HUDEP-2 (cell line): Measurements from ENCODE around the gene ZNF496.
A peak's percentile ranks its signal among the peaks of the same experiment; 100 is the strongest.
"Not testable (repeated sequence)": the region's sequence is repeated elsewhere in the genome, so short reads cannot be mapped to it uniquely, and the experiment has no call there.

ENCODE experiments used
- DNase-seq, 76 experiments: peaks; one replicate each; lab custom pipeline; 2025; ENCODE audit not compliant: unreplicated experiment in 76 of 76; lab: John Stamatoyannopoulos, UW

The ZNF496 gene

GRCh38 chr1:247331525-247332214 lies at the start of gene ZNF496:
Gene ZNF496 (minus strand): TSS chr1:247331867. CDS start chr1:247329578, 2,289 bp downstream.
- peak in 64 of 76 experiments; percentile 7 to 78 (median 46) for DNase-seq

- DNase-seq: no peak
These were observed 46.8 kb upstream of the ZNF496 start for GRCh38 chr1:247378334-247379073.

GRCh38 chr1:247377656-247378055 lies 46.0 kb upstream of the ZNF496 start:
- DNase-seq: not testable (repeated sequence)

GRCh38 chr1:247376659-247377058 lies 45.0 kb upstream of the ZNF496 start:
- DNase-seq: no peak

- no peak for DNase-seq
These were observed 44.1 kb upstream of the ZNF496 start for GRCh38 chr1:247375747-247376146.

- not testable (repeated sequence) for DNase-seq
These were observed 43.1 kb upstream of the ZNF496 start for GRCh38 chr1:247374651-247375334.

- peak in 34 of 76 experiments; percentile 2 to 53 (median 24) for DNase-seq
These were observed 42.1 kb upstream of the ZNF496 start for GRCh38 chr1:247373721-247374141.

- no peak for DNase-seq
These were observed 40.2 kb upstream of the ZNF496 start for GRCh38 chr1:247371801-247372259.

GRCh38 chr1:247370786-247371732 lies 39.4 kb upstream of the ZNF496 start:
- no peak for DNase-seq

GRCh38 chr1:247368490-247369145 lies 37.0 kb upstream of the ZNF496 start:
- DNase-seq: no peak

GRCh38 chr1:247367786-247368422 lies 36.2 kb upstream of the ZNF496 start:
- DNase-seq: no peak

GRCh38 chr1:247366926-247367645 lies 35.4 kb upstream of the ZNF496 start:
- no peak for DNase-seq

- DNase-seq: not testable (repeated sequence)
These were observed 34.7 kb upstream of the ZNF496 start for GRCh38 chr1:247366345-247366744.

- no peak for DNase-seq
These were observed 33.4 kb upstream of the ZNF496 start for GRCh38 chr1:247365023-247365422.

- DNase-seq: not testable (repeated sequence)
These were observed 31.3 kb upstream of the ZNF496 start for GRCh38 chr1:247363000-247363399.

GRCh38 chr1:247362153-247362552 lies 30.5 kb upstream of the ZNF496 start:
- no peak for DNase-seq

- DNase-seq: peak in 2 of 76 experiments; percentile 3 to 15
These were observed 29.5 kb upstream of the ZNF496 start for GRCh38 chr1:247360991-247361731.
